H1 (cell line): Measurements from ENCODE around the gene TRAPPC11. TPM values are rescaled to one million over a fixed set of nuclear protein-coding genes. Genes with fewer than 3 reads are reported as not detected.

ENCODE experiments used
- ATF2 ChIP-seq: IDR thresholded peaks from 2 replicates; pipeline ENCODE4 v1.6.1; 2012; ENCODE audit warnings: low read length, inconsistent platforms
- CHD7 ChIP-seq: fragments of 300-600 bp; sonication (generic); IDR thresholded peaks from 2 replicates; pipeline ENCODE4 v1.7.1; 2012; ENCODE audit warnings: low read length, moderate library complexity, mild to moderate bottlenecking, inconsistent platforms; ENCODE audit not compliant: insufficient replicate concordance
- EGR1 ChIP-seq: IDR thresholded peaks from 2 replicates; pipeline ENCODE4 v1.6.1; 2011; ENCODE audit warnings: low read depth, low read length, borderline replicate concordance
- GTF2F1 ChIP-seq: IDR thresholded peaks from 2 replicates; pipeline ENCODE4 v1.6.1; 2012; ENCODE audit warnings: low read depth, low read length, improper control_type of control experiment, borderline replicate concordance
- SP1 ChIP-seq: IDR thresholded peaks from 2 replicates; pipeline ENCODE4 v1.6.1; 2011; ENCODE audit warnings: low read depth, low read length
- SRF ChIP-seq: IDR thresholded peaks from 2 replicates; pipeline ENCODE4 v1.6.1; 2011; ENCODE audit warnings: mild to moderate bottlenecking, low read depth, low read length, moderate library complexity
- polyA plus RNA-seq, 7 experiments: library from polyadenylated mRNA; depleted of rRNA in 3 of 7; stranded (reverse) in 5 of 7; unstranded in 2 of 7; fragments of >200 nt in 5 of 7; fragments of 200-250 nt in 2 of 7; gene quantifications; 1 replicate in 5 of 7; 2 replicates in 1 of 7; 4 replicates in 1 of 7; pipeline versions ENCODE4 v1.2.1 to v1.2.3, GENCODE V29; 2011 to 2013; ENCODE audit warnings: missing spikeins in 2 of 7, mixed read lengths in 2 of 7
- total RNA-seq: library from RNA; stranded (reverse); fragmentation: NEBNext Ultra II Directional; extraction: Animal tissue kit (Norgen Biotek cat#: 25700); gene quantifications from 2 replicates; pipeline ENCODE4 v1.2.1, GENCODE V29; 2021
- TF ChIP-seq, protein P1 (sequence below): IDR thresholded peaks from 2 replicates; pipeline ENCODE4 v1.6.1; 2011; ENCODE audit warnings: low read length, improper control_type of control experiment

The TRAPPC11 gene
- total and polyA plus RNA-seq, 2 of the 8 experiments (the other 6 are each of a cell fraction or from before 2014, with no cell fraction given), result 19.2 to 25.9 TPM

GRCh38 chr4:183659029-183659871 lies at the start of gene TRAPPC11, which contains the start of gene RWDD4 (continued):
- TF ChIP-seq CHD7 (no peak), EGR1 (no peak), SRF (no peak), ATF2 (no peak), SP1 (peak; percentile 86), GTF2F1 (no peak)
- TF ChIP-seq, protein P1, sequence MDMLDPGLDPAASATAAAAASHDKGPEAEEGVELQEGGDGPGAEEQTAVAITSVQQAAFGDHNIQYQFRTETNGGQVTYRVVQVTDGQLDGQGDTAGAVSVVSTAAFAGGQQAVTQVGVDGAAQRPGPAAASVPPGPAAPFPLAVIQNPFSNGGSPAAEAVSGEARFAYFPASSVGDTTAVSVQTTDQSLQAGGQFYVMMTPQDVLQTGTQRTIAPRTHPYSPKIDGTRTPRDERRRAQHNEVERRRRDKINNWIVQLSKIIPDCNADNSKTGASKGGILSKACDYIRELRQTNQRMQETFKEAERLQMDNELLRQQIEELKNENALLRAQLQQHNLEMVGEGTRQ, result no peak
